Retinal pigment epithelial cell (primary cell): ENCODE measurements around the gene SATL1.
"Not testable (repeated sequence)": the region's sequence is repeated elsewhere in the genome, so short reads cannot be mapped to it uniquely, and the experiment has no call there.

Source experiments
- DNase-seq: peaks from one replicate; pipeline ENCODE4 v3.0.0-alpha.2; 2010; ENCODE audit warnings: low read depth
- H3K4me3 ChIP-seq: 2 replicates; pipeline ENCODE4 v1.5.1; 2011; ENCODE audit warnings: mild to moderate bottlenecking, low read length, control low read depth, moderate library complexity
- CTCF ChIP-seq: conservative IDR thresholded peaks from 2 replicates; pipeline ENCODE4 v1.5.1; 2011; ENCODE audit warnings: low read depth, low read length, control low read depth, inconsistent platforms

The SATL1 gene

GRCh38 chrX:85111347-85111746 lies 132.2 kb downstream of the SATL1 start:
- H3K4me3 ChIP-seq = no peak overlapping the region
- TF ChIP-seq CTCF = peak; percentile 79
- no peak for DNase-seq

GRCh38 chrX:85109235-85109634 lies 134.3 kb downstream of the SATL1 start:
- no peak for DNase-seq
- no peak overlapping the region for H3K4me3 ChIP-seq
- peak; percentile 40 for TF ChIP-seq CTCF

GRCh38 chrX:85108165-85108564 lies 135.4 kb downstream of the SATL1 start:
- no peak for DNase-seq
- H3K4me3 ChIP-seq = no peak overlapping the region
- TF ChIP-seq CTCF = no peak

GRCh38 chrX:85107407-85107806 lies 136.2 kb downstream of the SATL1 start:
- no peak for DNase-seq
- no peak for TF ChIP-seq CTCF
- H3K4me3 ChIP-seq = no peak overlapping the region

- no peak for TF ChIP-seq CTCF
- no peak overlapping the region for H3K4me3 ChIP-seq
- no peak for DNase-seq
Measured at GRCh38 chrX:85089321-85089840, 154.2 kb downstream of the SATL1 start.

GRCh38 chrX:85084770-85085393 lies 158.7 kb downstream of the SATL1 start:
- peak; percentile 92 for TF ChIP-seq CTCF
- no peak for DNase-seq
- no peak overlapping the region for H3K4me3 ChIP-seq

- not testable (repeated sequence) for H3K4me3 ChIP-seq, DNase-seq
Measured at GRCh38 chrX:85077247-85077646, 166.3 kb downstream of the SATL1 start.
